HepG2 (cell line): ENCODE results near the gene CCDC178. TPM values are rescaled to one million over a fixed set of nuclear protein-coding genes. Genes with fewer than 3 reads are reported as not detected.

ENCODE experiments used
- ATAC-seq: fragments of 200-7000 bp; cut with Tn5 transposase; 3 replicates; pipeline ENCODE4 v1.9.1; 2020; ENCODE audit warnings: mild to moderate bottlenecking, moderate library complexity
- BruUV-seq: library from RNA; stranded (reverse); fragments of 400-500 nt; replicated peaks from 2 replicates; lab custom pipeline; 2021; lab: Mats Ljungman, UMichigan
- CTCF ChIA-PET: fragments of 300-600 bp; formaldehyde crosslinking; extraction: SDS; loops from one replicate; lab custom pipeline; 2021; ENCODE audit warnings: low total read pairs, inconsistent platforms, low intra/inter-chr PET ratio; lab: Yijun Ruan, JAX
- POLR2A ChIA-PET: fragments of 350-600 bp; sonication (Branson Sonifier 250); formaldehyde crosslinking; loops from one replicate; lab custom pipeline; 2020; ENCODE audit warnings: antibody characterized with exemption, inconsistent platforms; lab: Yijun Ruan, JAX
- DNase-seq: peaks from one replicate; pipeline ENCODE4 v3.0.0-alpha.2; 2015; ENCODE audit warnings: low spot score
- FAIRE-seq: peaks from 3 replicates; lab custom pipeline; 2011; peaks lifted over from hg19 to GRCh38; lab: Jason Lieb, UNC
- H2AFZ ChIP-seq: one replicate; pipeline ENCODE4 v1.6.1; 2011; ENCODE audit warnings: low read length, inconsistent platforms
- H3K27ac ChIP-seq: fragments of 300-600 bp; 3 replicates; pipeline ENCODE4 v1.8.0; 2011; ENCODE audit warnings: mixed run types, mild to moderate bottlenecking, mixed read lengths, low read length, inconsistent platforms; ENCODE audit not compliant: insufficient read depth; ENCODE audit errors: extremely low read length
- H3K27me3 ChIP-seq, 2 experiments: fragments of 200-600 bp in 1 of 2; 2 replicates in 1 of 2; 3 replicates in 1 of 2; pipeline versions ENCODE4 v1.6.0 to v1.8.0; 2011; ENCODE audit warnings: low read length in 2 of 2, mild to moderate bottlenecking in 2 of 2, moderate library complexity in 2 of 2, inconsistent platforms in 1 of 2; ENCODE audit not compliant: insufficient read depth in 2 of 2, control insufficient read depth in 1 of 2
- H3K36me3 ChIP-seq, 2 experiments: fragments of 200-600 bp in 1 of 2; replicated peaks in 1 of 2; 2 replicates in 1 of 2; 3 replicates in 1 of 2; pipeline versions ENCODE4 v1.5.1 to v1.8.0; 2011; ENCODE audit warnings: low read length in 2 of 2, inconsistent platforms in 1 of 2; ENCODE audit not compliant: insufficient read depth in 2 of 2, control insufficient read depth in 1 of 2
- H3K4me1 ChIP-seq: 2 replicates; pipeline ENCODE4 v1.5.1; 2012; ENCODE audit warnings: low read length, inconsistent platforms; ENCODE audit not compliant: insufficient read depth
- H3K4me2 ChIP-seq: 2 replicates; pipeline ENCODE4 v1.6.0; 2011; ENCODE audit warnings: low read depth, low read length, inconsistent platforms
- H3K4me3 ChIP-seq, 3 experiments: fragments of 200-600 bp in 1 of 3; sonication (generic), shearing (Covaris generic) in 1 of 3; replicated peaks in 1 of 3; 2 replicates each; pipeline ENCODE4 v1.5.1; 2011 to 2016; ENCODE audit warnings: low read length in 3 of 3, inconsistent platforms in 2 of 3, low read depth in 2 of 3, mild to moderate bottlenecking in 2 of 3, control low read depth in 1 of 3, mixed read lengths in 1 of 3; ENCODE audit not compliant: insufficient read depth in 1 of 3
- H3K79me2 ChIP-seq: one replicate; pipeline ENCODE4 v1.6.1; 2011; ENCODE audit warnings: low read length, inconsistent platforms; ENCODE audit not compliant: insufficient read depth
- H3K9ac ChIP-seq: 2 replicates; pipeline ENCODE4 v1.6.0; 2011; ENCODE audit warnings: mild to moderate bottlenecking, low read depth, low read length, inconsistent platforms; ENCODE audit not compliant: insufficient read depth
- H3K9me3 ChIP-seq: 2 replicates; pipeline ENCODE4 v1.5.1; 2012; ENCODE audit warnings: mild to moderate bottlenecking, low read length
- H4K20me1 ChIP-seq: 2 replicates; pipeline ENCODE4 v1.6.0; 2011; ENCODE audit warnings: inconsistent platforms, mild to moderate bottlenecking, low read length, moderate library complexity; ENCODE audit not compliant: insufficient read depth
- JDP2 ChIP-seq: sonication (generic); formaldehyde crosslinking; IDR thresholded peaks from 2 replicates; pipeline ENCODE4 v1.8.1; 2022; ENCODE audit warnings: missing genetic modification reagents, borderline replicate concordance
- MXD3 ChIP-seq: IDR thresholded peaks from 2 replicates; pipeline ENCODE4 v1.6.1; 2016; ENCODE audit warnings: mild to moderate bottlenecking, missing biosample characterization, missing genetic modification reagents
- NONO ChIP-seq, 2 experiments: fragments of 450-650 bp in 1 of 2; sonication (generic) in 1 of 2; formaldehyde crosslinking in 1 of 2; IDR thresholded peaks in 1 of 2; conservative IDR thresholded peaks in 1 of 2; 2 replicates each; pipeline versions ENCODE4 v1.6.1 to v1.8.0; 2017 to 2022; ENCODE audit warnings: mild to moderate bottlenecking in 1 of 2, missing genetic modification reagents in 1 of 2, moderate library complexity in 1 of 2
- TFDP2 ChIP-seq: sonication (generic); formaldehyde crosslinking; IDR thresholded peaks from 2 replicates; pipeline ENCODE4 v1.4.0; 2020; ENCODE audit warnings: missing genetic modification reagents
- ZNF124 ChIP-seq: sonication (generic); formaldehyde crosslinking; IDR thresholded peaks from 2 replicates; pipeline ENCODE4 v1.4.0; 2020; ENCODE audit warnings: missing genetic modification reagents
- ZNF567 ChIP-seq: sonication (generic); formaldehyde crosslinking; IDR thresholded peaks from 2 replicates; pipeline ENCODE4 v1.8.1; 2023; ENCODE audit warnings: mild to moderate bottlenecking, missing genetic modification reagents, borderline replicate concordance
- ZNF740 ChIP-seq: sonication (generic); formaldehyde crosslinking; IDR thresholded peaks from 2 replicates; pipeline ENCODE4 v1.4.0; 2020; ENCODE audit warnings: missing genetic modification reagents
- WGBS: methylation state at CpG from one replicate; pipeline ENCODE4 v1.1.6; 2017; ENCODE audit warnings: low lambda C conversion rate; 5-methylcytosine and 5-hydroxymethylcytosine counted together
- in situ Hi-C: cut with HindIII; loops from 2 replicates; pipeline ENCODE4 v1.10.0; 2017; ENCODE audit warnings: low pct_unique_long_range_greater_than_20kb; ENCODE audit not compliant: extremely low pct_ligation_motif_present
- intact Hi-C: fragments of 100-400 bp; cut with micrococcal nuclease; formaldehyde crosslinking; loops from one replicate; pipeline ENCODE4 v1.10.0; 2022; ENCODE audit not compliant: unreplicated experiment
- polyA plus RNA-seq, 8 experiments: library from polyadenylated mRNA; depleted of rRNA in 3 of 8; stranded (reverse) in 7 of 8; unstranded in 1 of 8; fragments of >200 nt; fragmentation: Illumina TruSeq in 4 of 8; extraction: Trizol in 4 of 8; gene quantifications; 2 replicates each; pipeline versions ENCODE4 v1.2.1 to v1.2.3, GENCODE V29; 2011 to 2016; ENCODE audit warnings: low read depth in 4 of 8, missing spikeins in 1 of 8, mixed read lengths in 1 of 8; ENCODE audit not compliant: insufficient read depth in 1 of 8
- total RNA-seq, 5 experiments: library from RNA; depleted of rRNA; stranded (reverse); fragments of >200 nt; fragmentation: Illumina TruSeq; extraction: Trizol; gene quantifications; 2 replicates each; pipeline ENCODE4 v1.2.3, GENCODE V29; 2016; ENCODE audit warnings: low read depth in 1 of 5

Gene CCDC178
- total and polyA plus RNA-seq, 2 of the 13 experiments (the other 11 are each of a cell fraction or from before 2014, with no cell fraction given): not detected

- CTCF ChIA-PET: no interaction called here
- WGBS: 0% methylated on average over 2 of the region's 2 CpGs
Measured at GRCh38 chr18:33212363-33212762, 228.2 kb downstream of the CCDC178 start.

More at GRCh38 chr18:33212363-33212762, 228.2 kb downstream of the CCDC178 start:
- no peaks in the 10 kb centered on the region for H3K27me3 ChIP-seq
- no peaks in the 10 kb centered on the region for H3K4me1 ChIP-seq
- no peak for ATAC-seq
- no peak for DNase-seq
- H3K9me3 ChIP-seq: no peaks in the 10 kb centered on the region
- H3K4me3 ChIP-seq: no peak overlapping the region
- no peaks in the 10 kb centered on the region for H3K79me2 ChIP-seq
- in situ Hi-C loops (no loop called here), intact Hi-C loops (no loop called here)
- POLR2A ChIA-PET: no interaction called here
- no peak overlapping the region for H3K9ac ChIP-seq
- H3K27ac ChIP-seq: no peak overlapping the region
- H2AFZ ChIP-seq: no peak overlapping the region
- TF ChIP-seq MXD3 (CRISPR knock-in tag): no peak
- no peak for TF ChIP-seq ZNF740 (CRISPR knock-in tag)
- no peak for TF ChIP-seq TFDP2 (CRISPR knock-in tag)
- no peak for TF ChIP-seq ZNF567 (CRISPR knock-in tag)
- no peak for TF ChIP-seq JDP2 (CRISPR knock-in tag)
- TF ChIP-seq ZNF124 (CRISPR knock-in tag): no peak
- TF ChIP-seq NONO (IDR thresholded peaks at IDR 0.05): no peak
- TF ChIP-seq NONO (CRISPR knock-in tag; conservative IDR thresholded peaks at IDR 0.05): no peak
- H3K36me3 ChIP-seq: no peaks in the 10 kb centered on the region
- BruUV-seq: no TSS peak
- H4K20me1 ChIP-seq: no peaks in the 10 kb centered on the region
- FAIRE-seq: no peak
- H3K4me2 ChIP-seq: no peak overlapping the region
